Cardiac muscle cell (in vitro differentiated cells and primary cell): Measurements from ENCODE around the gene CPSF7. TPM values are rescaled to one million over a fixed set of nuclear protein-coding genes. Genes with fewer than 3 reads are reported as not detected.

Source experiments
- DNase-seq, 2 donors: peaks; one replicate each; pipeline versions ENCODE4 v3.0.0 to v3.0.0-alpha.2; 2010 to 2017; ENCODE audit warnings: low read depth in 1 of 2, low spot score in 1 of 2
- H3K27ac ChIP-seq: fragments of 200-600 bp; sonication (generic); 2 replicates; pipeline ENCODE4 v1.5.1; 2016
- H3K27me3 ChIP-seq: fragments of 200-600 bp; sonication (generic); 2 replicates; pipeline ENCODE4 v1.6.0; 2016; ENCODE audit warnings: control low read depth
- H3K36me3 ChIP-seq: fragments of 200-600 bp; sonication (generic); 2 replicates; pipeline ENCODE4 v1.5.1; 2016; ENCODE audit warnings: control low read depth
- H3K4me1 ChIP-seq: fragments of 200-600 bp; sonication (generic); 2 replicates; pipeline ENCODE4 v1.8.1; 2017; ENCODE audit warnings: low read depth, mild to moderate bottlenecking, mixed run types
- H3K4me3 ChIP-seq: fragments of 200-600 bp; sonication (generic); 2 replicates; pipeline ENCODE4 v1.5.1; 2016; ENCODE audit warnings: mild to moderate bottlenecking
- H3K9me3 ChIP-seq: fragments of 200-600 bp; sonication (generic); 2 replicates; pipeline ENCODE4 v1.5.1; 2017; ENCODE audit warnings: low read depth, mild to moderate bottlenecking, control low read depth
- polyA plus RNA-seq: library from polyadenylated mRNA; unstranded; fragments of >200 nt; fragmentation: Nextera tagmentation; extraction: Ambion mirVana; gene quantifications from 2 replicates; pipeline ENCODE4 v1.2.1, GENCODE V29; 2016
- total RNA-seq: library from RNA; depleted of rRNA; stranded (reverse); fragments of >200 nt; gene quantifications from 2 replicates; pipeline ENCODE4 v1.2.3, GENCODE V29; 2016
- TF ChIP-seq, protein P1 (sequence below): IDR thresholded peaks from 2 replicates; pipeline ENCODE4 v1.5.1; 2012; ENCODE audit warnings: low read depth, mild to moderate bottlenecking, low read length

CPSF7 gene
- total and polyA plus RNA-seq, 2 experiments from 2014 or later = 34.6 to 64.7 TPM

DNA sequence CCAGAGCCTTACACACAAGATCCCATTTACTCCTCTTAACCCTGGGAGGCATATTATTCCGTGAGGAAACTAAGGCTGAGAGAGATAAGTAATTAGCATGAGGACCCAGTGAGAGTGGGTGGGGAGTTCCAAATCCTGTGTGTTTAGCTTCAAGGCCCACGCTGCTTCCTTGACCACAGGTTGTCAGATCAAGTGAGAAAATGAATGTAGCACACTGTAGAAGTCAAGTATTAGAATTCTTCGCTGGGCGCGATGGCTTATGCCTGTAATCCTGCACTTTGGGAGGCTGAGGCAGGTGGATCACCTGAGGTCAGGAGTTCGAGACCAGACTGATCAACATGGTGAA, 71.9 kb downstream of the CPSF7 start:
- Histone ChIP-seq H3K27ac (no peak overlapping the region), H3K36me3 (no peaks in the 10 kb centered on the region), H3K4me3 (no peak overlapping the region), H3K9me3 (no peaks in the 10 kb centered on the region), H3K27me3 (no peaks in the 10 kb centered on the region), H3K4me1 (peaks cover 9% of the 10 kb centered on the region)
- no peak for DNase-seq
- TF ChIP-seq, protein P1, sequence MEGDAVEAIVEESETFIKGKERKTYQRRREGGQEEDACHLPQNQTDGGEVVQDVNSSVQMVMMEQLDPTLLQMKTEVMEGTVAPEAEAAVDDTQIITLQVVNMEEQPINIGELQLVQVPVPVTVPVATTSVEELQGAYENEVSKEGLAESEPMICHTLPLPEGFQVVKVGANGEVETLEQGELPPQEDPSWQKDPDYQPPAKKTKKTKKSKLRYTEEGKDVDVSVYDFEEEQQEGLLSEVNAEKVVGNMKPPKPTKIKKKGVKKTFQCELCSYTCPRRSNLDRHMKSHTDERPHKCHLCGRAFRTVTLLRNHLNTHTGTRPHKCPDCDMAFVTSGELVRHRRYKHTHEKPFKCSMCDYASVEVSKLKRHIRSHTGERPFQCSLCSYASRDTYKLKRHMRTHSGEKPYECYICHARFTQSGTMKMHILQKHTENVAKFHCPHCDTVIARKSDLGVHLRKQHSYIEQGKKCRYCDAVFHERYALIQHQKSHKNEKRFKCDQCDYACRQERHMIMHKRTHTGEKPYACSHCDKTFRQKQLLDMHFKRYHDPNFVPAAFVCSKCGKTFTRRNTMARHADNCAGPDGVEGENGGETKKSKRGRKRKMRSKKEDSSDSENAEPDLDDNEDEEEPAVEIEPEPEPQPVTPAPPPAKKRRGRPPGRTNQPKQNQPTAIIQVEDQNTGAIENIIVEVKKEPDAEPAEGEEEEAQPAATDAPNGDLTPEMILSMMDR = no peak

DNA sequence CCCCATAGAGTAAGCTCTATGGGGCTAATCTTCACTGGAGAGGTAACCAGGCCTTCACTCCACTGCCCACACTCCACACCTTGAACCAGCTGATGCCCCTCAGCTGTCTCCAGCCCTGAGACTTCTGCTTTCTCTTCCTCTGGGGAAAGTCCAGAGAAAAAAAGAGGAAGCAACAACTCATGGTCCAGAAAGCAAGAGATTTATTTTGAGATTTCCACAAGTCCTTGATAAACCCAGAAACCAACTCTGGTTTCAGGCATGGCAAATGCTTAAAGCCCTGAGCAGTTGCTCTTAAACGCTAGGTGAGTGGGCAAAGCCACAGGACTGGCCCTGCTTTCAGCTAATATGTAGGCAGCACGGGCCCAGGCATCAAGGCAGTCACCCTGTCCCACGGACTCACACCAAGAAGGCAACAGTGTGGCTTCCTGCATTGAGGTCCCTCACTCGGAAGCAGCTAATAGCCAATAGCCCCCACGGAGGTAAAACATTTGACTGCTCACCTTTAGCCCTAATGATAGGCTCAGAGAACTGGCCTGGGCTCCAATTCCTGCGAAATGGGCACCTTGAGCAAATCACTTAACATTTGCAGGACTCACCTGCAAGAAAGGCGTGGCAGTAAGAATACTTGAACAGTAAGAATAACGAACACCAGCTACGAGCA, 72.4 kb downstream of the CPSF7 start:
- Histone ChIP-seq H3K27me3 (no peaks in the 10 kb centered on the region), H3K36me3 (no peaks in the 10 kb centered on the region), H3K27ac (no peak overlapping the region), H3K9me3 (no peaks in the 10 kb centered on the region), H3K4me3 (no peak overlapping the region), H3K4me1 (peaks cover 9% of the 10 kb centered on the region)
- DNase-seq = no peak
- TF ChIP-seq, protein P1 = no peak

DNA sequence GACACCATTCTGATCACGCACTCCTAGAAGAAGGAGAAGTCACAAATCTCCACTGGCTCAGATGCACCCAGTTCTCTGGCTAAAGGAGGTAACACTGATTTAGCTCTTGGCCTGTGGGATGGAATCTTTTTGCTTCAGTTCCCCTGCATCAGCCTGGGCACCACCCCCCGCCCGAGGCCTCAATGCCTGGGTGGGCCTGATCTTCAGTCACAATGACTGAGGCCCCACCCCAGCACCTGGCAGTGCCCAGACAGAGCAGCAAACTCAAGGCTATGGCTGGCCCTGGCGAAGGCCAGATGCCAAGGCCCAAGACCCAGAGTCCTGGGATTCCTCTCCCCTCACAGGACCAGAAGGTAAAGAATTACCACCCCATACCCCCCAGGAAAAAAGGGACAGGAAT, 73.1 kb downstream of the CPSF7 start:
- H3K36me3 ChIP-seq = no peaks in the 10 kb centered on the region
- peaks cover 9% of the 10 kb centered on the region for H3K4me1 ChIP-seq
- TF ChIP-seq, protein P1 = no peak
- no peak overlapping the region for H3K4me3 ChIP-seq
- H3K27ac ChIP-seq = no peak overlapping the region
- no peaks in the 10 kb centered on the region for H3K9me3 ChIP-seq
- DNase-seq = no peak
- no peaks in the 10 kb centered on the region for H3K27me3 ChIP-seq

GRCh38 chr11:61354208-61354607, 75.6 kb downstream of the CPSF7 start:
- TF ChIP-seq, protein P1 = no peak
- no peaks in the 10 kb centered on the region for H3K36me3 ChIP-seq
- no peak overlapping the region for H3K27ac ChIP-seq
- DNase-seq = no peak
- no peaks in the 10 kb centered on the region for H3K4me1 ChIP-seq
- no peaks in the 10 kb centered on the region for H3K9me3 ChIP-seq
- no peak overlapping the region for H3K4me3 ChIP-seq
- no peaks in the 10 kb centered on the region for H3K27me3 ChIP-seq

- Histone ChIP-seq H3K4me1 (no peaks in the 10 kb centered on the region), H3K27ac (no peak overlapping the region), H3K36me3 (no peaks in the 10 kb centered on the region), H3K4me3 (no peak overlapping the region), H3K9me3 (no peaks in the 10 kb centered on the region), H3K27me3 (no peaks in the 10 kb centered on the region)
- TF ChIP-seq, protein P1 = no peak
- no peak for DNase-seq
These were observed 76.4 kb downstream of the CPSF7 start for GRCh38 chr11:61353131-61354067.

Other genes with a start within 250 kb of the CPSF7 start
- gene PGA3, start 226.5 kb downstream of the CPSF7 start, total RNA-seq = not detected in 2 replicates
- gene PGA3, start 226.5 kb downstream of the CPSF7 start, polyA plus RNA-seq = not detected in 2 replicates
- 0.88 and 1.2 TPM in 2 replicates for gene PGA4, start 207.6 kb downstream of the CPSF7 start, total RNA-seq
- gene PGA4, start 207.6 kb downstream of the CPSF7 start, polyA plus RNA-seq = 0.48 TPM in 1 of 2 replicates, not detected in the other
- 0.89 and 3.2 TPM in 2 replicates for gene PGA5, start 188.8 kb downstream of the CPSF7 start, total RNA-seq
- 0.85 and 4.8 TPM in 2 replicates for gene PGA5, start 188.8 kb downstream of the CPSF7 start, polyA plus RNA-seq
- gene VWCE, start 134.7 kb downstream of the CPSF7 start, total RNA-seq = 1.8 and 2.3 TPM in 2 replicates
- 3.1 and 3.5 TPM in 2 replicates for gene VWCE, start 134.7 kb downstream of the CPSF7 start, polyA plus RNA-seq
- 321 and 393 TPM in 2 replicates for gene DDB1, start 96.9 kb downstream of the CPSF7 start, total RNA-seq
- gene DDB1, start 96.9 kb downstream of the CPSF7 start, polyA plus RNA-seq = 286 and 304 TPM in 2 replicates
- gene TKFC, start 96.7 kb downstream of the CPSF7 start, total RNA-seq = 50.9 and 58.1 TPM in 2 replicates
- gene TKFC, start 96.7 kb downstream of the CPSF7 start, polyA plus RNA-seq = 84.3 and 87.4 TPM in 2 replicates
- gene CYB561A3, start 68.1 kb downstream of the CPSF7 start, total RNA-seq = 7.8 and 13.5 TPM in 2 replicates
- gene CYB561A3, start 68.1 kb downstream of the CPSF7 start, polyA plus RNA-seq = 10.2 and 12.6 TPM in 2 replicates
- 13.8 and 25.2 TPM in 2 replicates for gene TMEM138, start 67.6 kb downstream of the CPSF7 start, total RNA-seq
- gene TMEM138, start 67.6 kb downstream of the CPSF7 start, polyA plus RNA-seq = 25.0 and 34.1 TPM in 2 replicates
- 12.5 and 19.3 TPM in 2 replicates for gene TMEM216, start 37.4 kb downstream of the CPSF7 start, total RNA-seq
- 20.1 and 21.5 TPM in 2 replicates for gene TMEM216, start 37.4 kb downstream of the CPSF7 start, polyA plus RNA-seq
- 21.3 and 28.1 TPM in 2 replicates for gene SDHAF2, start 149 bp upstream of the CPSF7 start, total RNA-seq
- 55.8 and 67.4 TPM in 2 replicates for gene SDHAF2, start 149 bp upstream of the CPSF7 start, polyA plus RNA-seq
- 0.60 and 0.74 TPM in 2 replicates for gene LRRC10B, start 78.8 kb upstream of the CPSF7 start, total RNA-seq
- 0.62 and 0.65 TPM in 2 replicates for gene LRRC10B, start 78.8 kb upstream of the CPSF7 start, polyA plus RNA-seq
- 8.7 and 12.1 TPM in 2 replicates for gene SYT7, start 151.1 kb upstream of the CPSF7 start, total RNA-seq
- 6.3 and 7.5 TPM in 2 replicates for gene SYT7, start 151.1 kb upstream of the CPSF7 start, polyA plus RNA-seq